Neural progenitor cell (in vitro differentiated cells): ENCODE measurements around the gene CDKN2B. TPM values are rescaled to one million over a fixed set of nuclear protein-coding genes. Genes with fewer than 3 reads are reported as not detected.
"Not testable (repeated sequence)": the region's sequence is repeated elsewhere in the genome, so short reads cannot be mapped to it uniquely, and the experiment has no call there.

Experiments used
- DNase-seq: peaks from one replicate; pipeline ENCODE4 v3.0.0-alpha.2; 2016; ENCODE audit warnings: low spot score
- H2AFZ ChIP-seq: fragments of 200-600 bp; sonication (generic); replicated peaks from 2 replicates; pipeline ENCODE4 v1.6.1; 2016; ENCODE audit warnings: antibody characterized with exemption
- H3F3A ChIP-seq: fragments of 200-600 bp; sonication (generic); 2 replicates; pipeline ENCODE4 v1.6.1; 2016; ENCODE audit warnings: antibody characterized with exemption, low read depth
- H3K27ac ChIP-seq: fragments of 200-600 bp; sonication (generic); 2 replicates; pipeline ENCODE4 v1.5.1; 2016; ENCODE audit warnings: mild to moderate bottlenecking
- H3K27me3 ChIP-seq: fragments of 200-600 bp; sonication (generic); 2 replicates; pipeline ENCODE4 v1.6.1; 2016; ENCODE audit warnings: mild to moderate bottlenecking, moderate library complexity
- H3K36me3 ChIP-seq: fragments of 200-600 bp; sonication (generic); 2 replicates; pipeline ENCODE4 v1.5.1; 2016
- H3K4me1 ChIP-seq: fragments of 200-600 bp; sonication (generic); 2 replicates; pipeline ENCODE4 v1.6.1; 2016; ENCODE audit warnings: mixed run types
- H3K4me2 ChIP-seq: fragments of 200-600 bp; sonication (generic); 2 replicates; pipeline ENCODE4 v1.6.1; 2016
- H3K4me3 ChIP-seq: fragments of 200-600 bp; sonication (generic); 2 replicates; pipeline ENCODE4 v1.5.1; 2016
- H3K79me2 ChIP-seq: fragments of 200-600 bp; sonication (generic); 2 replicates; pipeline ENCODE4 v1.6.1; 2016; ENCODE audit warnings: low read depth
- H3K9ac ChIP-seq: fragments of 200-600 bp; sonication (generic); 2 replicates; pipeline ENCODE4 v1.6.1; 2016
- H3K9me3 ChIP-seq: fragments of 200-600 bp; sonication (generic); 2 replicates; pipeline ENCODE4 v1.5.1; 2016; ENCODE audit warnings: low read depth
- H4K20me1 ChIP-seq: fragments of 200-600 bp; sonication (generic); 2 replicates; pipeline ENCODE4 v1.6.1; 2016; ENCODE audit warnings: low read depth
- H3K27ac Mint-ChIP-seq: 3 replicates; pipeline ENCODE4 v1.8.0; 2021; ENCODE audit warnings: mixed read lengths
- H3K27me3 Mint-ChIP-seq: 2 replicates; pipeline ENCODE4 v1.8.0; 2022; ENCODE audit warnings: low read depth, mild to moderate bottlenecking, inconsistent platforms, moderate library complexity, mixed read lengths; ENCODE audit not compliant: insufficient read depth
- H3K36me3 Mint-ChIP-seq: 3 replicates; pipeline ENCODE4 v1.8.0; 2021; ENCODE audit warnings: mixed read lengths
- H3K4me1 Mint-ChIP-seq: 3 replicates; pipeline ENCODE4 v1.8.0; 2021; ENCODE audit warnings: mixed read lengths
- H3K4me3 Mint-ChIP-seq: 3 replicates; pipeline ENCODE4 v1.8.0; 2021; ENCODE audit warnings: mild to moderate bottlenecking, moderate library complexity, mixed read lengths
- H3K9me3 Mint-ChIP-seq: 3 replicates; pipeline ENCODE4 v1.8.0; 2020; ENCODE audit warnings: mixed read lengths
- EZH2 ChIP-seq: fragments of 200-600 bp; sonication (generic); IDR thresholded peaks from 2 replicates; pipeline ENCODE4 v1.6.1; 2017; ENCODE audit warnings: antibody characterized with exemption, mild to moderate bottlenecking, moderate library complexity
- EZH2phosphoT487 ChIP-seq: fragments of 200-600 bp; sonication (generic); IDR thresholded peaks from 2 replicates; pipeline ENCODE4 v1.6.1; 2017; ENCODE audit warnings: antibody characterized with exemption
- total RNA-seq: library from RNA; depleted of rRNA; stranded (reverse); fragments of >200 nt; gene quantifications from 2 replicates; pipeline ENCODE4 v1.2.3, GENCODE V29; 2015; ENCODE audit warnings: low replicate concordance
- TF ChIP-seq, protein P1 (sequence below): fragments of 200-600 bp; sonication (generic); IDR thresholded peaks from 2 replicates; pipeline ENCODE4 v1.5.1; 2017; ENCODE audit warnings: antibody characterized with exemption, mild to moderate bottlenecking

Gene CDKN2B
- total RNA-seq, result 0.06 and 0.07 TPM in 2 replicates

DNA sequence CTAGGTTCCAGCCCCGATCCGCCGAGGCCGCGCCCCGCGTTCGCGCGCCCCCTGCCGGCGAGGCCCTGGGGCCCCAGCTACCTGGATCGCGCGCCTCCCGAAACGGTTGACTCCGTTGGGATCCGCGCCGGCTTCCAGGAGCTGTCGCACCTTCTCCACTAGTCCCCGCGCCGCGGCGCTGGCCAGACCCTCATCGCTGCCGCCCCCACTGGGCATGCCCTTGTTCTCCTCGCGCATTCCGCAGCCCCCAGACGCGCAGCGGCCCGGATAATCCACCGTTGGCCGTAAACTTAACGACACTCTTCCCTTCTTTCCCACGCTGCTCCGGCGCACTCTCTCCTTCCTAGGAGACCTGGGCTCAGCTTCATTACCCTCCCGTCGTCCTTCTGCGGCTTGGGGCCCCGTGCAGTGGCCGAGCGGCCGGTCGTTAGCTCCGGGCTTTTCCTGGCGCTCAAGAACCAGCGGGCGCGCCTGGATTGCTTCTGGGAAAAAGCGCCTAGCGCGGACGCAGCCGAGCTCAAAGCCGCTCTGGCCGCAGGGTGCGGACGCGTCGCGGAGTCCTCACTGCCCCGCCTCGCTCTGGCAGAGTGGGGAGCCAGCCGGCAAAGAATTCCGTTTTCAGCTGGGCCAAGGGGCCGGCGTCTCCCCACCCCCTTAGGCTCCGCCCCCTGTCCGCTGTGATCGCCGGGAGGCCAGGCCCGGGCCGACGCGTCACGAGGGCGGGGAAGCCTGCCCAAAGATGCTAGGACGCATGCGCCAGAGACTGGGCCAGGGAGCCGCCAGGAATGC lies at the start of gene CDKN2B:
CDKN2B (minus strand) TSS at position 589 of the 789 bp plus-strand sequence; CDS start at position 237, 352 bp downstream.
- Mint-ChIP-seq H3K4me3 (peak within 1 kb of the TSS; percentile 90), H3K9me3 (peaks cover 3% of the 10 kb centered on the region), H3K27me3 (peaks cover 32% of the 10 kb centered on the region), H3K27ac (no peak within 1 kb of the TSS), H3K4me1 (peaks cover 15% of the 10 kb centered on the region), H3K36me3 (no peaks in the 10 kb centered on the region)
- H3K9me3 ChIP-seq, result no peaks in the 10 kb centered on the region
- H3K27me3 ChIP-seq, result peaks cover 84% of the 10 kb centered on the region
- H3K79me2 ChIP-seq, result no peaks in the 10 kb centered on the region
- peak within 1 kb of the TSS; percentile 94 for H3K4me2 ChIP-seq
- H4K20me1 ChIP-seq, result peaks cover 50% of the 10 kb centered on the region
- H2AFZ ChIP-seq, result peak within 1 kb of the TSS; percentile 93
- no peak within 1 kb of the TSS for H3K27ac ChIP-seq
- H3K4me1 ChIP-seq, result no peaks in the 10 kb centered on the region
- no peak within 1 kb of the TSS for H3K9ac ChIP-seq
- peaks cover 23% of the 10 kb centered on the region for H3F3A ChIP-seq
- TF ChIP-seq, protein P1, sequence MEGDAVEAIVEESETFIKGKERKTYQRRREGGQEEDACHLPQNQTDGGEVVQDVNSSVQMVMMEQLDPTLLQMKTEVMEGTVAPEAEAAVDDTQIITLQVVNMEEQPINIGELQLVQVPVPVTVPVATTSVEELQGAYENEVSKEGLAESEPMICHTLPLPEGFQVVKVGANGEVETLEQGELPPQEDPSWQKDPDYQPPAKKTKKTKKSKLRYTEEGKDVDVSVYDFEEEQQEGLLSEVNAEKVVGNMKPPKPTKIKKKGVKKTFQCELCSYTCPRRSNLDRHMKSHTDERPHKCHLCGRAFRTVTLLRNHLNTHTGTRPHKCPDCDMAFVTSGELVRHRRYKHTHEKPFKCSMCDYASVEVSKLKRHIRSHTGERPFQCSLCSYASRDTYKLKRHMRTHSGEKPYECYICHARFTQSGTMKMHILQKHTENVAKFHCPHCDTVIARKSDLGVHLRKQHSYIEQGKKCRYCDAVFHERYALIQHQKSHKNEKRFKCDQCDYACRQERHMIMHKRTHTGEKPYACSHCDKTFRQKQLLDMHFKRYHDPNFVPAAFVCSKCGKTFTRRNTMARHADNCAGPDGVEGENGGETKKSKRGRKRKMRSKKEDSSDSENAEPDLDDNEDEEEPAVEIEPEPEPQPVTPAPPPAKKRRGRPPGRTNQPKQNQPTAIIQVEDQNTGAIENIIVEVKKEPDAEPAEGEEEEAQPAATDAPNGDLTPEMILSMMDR, result peak; percentile 91
- TF ChIP-seq EZH2phosphoT487 (peak; percentile 70), EZH2 (peak; percentile 88)
- peak within 1 kb of the TSS; percentile 61 for H3K4me3 ChIP-seq
- DNase-seq, result peak; percentile 98
- H3K36me3 ChIP-seq, result no peaks in the 10 kb centered on the region

DNA sequence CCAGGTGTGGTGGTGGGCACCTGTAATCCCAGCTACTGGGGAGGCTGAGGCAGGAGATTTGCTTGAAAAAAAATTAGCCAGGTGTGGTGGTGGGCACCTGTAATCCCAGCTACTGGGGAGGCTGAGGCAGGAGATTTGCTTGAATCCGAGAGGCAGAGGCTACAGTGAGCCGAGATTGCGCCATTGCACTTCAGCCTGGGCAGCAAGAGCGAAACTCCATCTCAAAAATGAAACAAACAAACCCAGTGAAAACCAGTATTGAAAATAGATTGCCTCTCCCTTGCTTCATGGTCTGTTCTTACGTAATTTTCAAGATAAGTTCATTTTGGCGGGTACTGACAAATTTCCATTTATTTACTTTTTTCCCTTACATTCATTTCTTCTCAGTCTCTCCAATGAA lies 48.9 kb upstream of the CDKN2B start:
- H3K27ac ChIP-seq, DNase-seq, H3K4me3 ChIP-seq, H3K9me3 ChIP-seq, H3K27me3 Mint-ChIP-seq, H3K27me3 ChIP-seq, H3K9ac ChIP-seq, H3K27ac Mint-ChIP-seq, H3K4me1 Mint-ChIP-seq, H3F3A ChIP-seq, H3K9me3 Mint-ChIP-seq, H3K36me3 ChIP-seq, H3K36me3 Mint-ChIP-seq, H3K4me3 Mint-ChIP-seq, H3K79me2 ChIP-seq, H2AFZ ChIP-seq, H3K4me2 ChIP-seq, H3K4me1 ChIP-seq, H4K20me1 ChIP-seq: not testable (repeated sequence)

DNA sequence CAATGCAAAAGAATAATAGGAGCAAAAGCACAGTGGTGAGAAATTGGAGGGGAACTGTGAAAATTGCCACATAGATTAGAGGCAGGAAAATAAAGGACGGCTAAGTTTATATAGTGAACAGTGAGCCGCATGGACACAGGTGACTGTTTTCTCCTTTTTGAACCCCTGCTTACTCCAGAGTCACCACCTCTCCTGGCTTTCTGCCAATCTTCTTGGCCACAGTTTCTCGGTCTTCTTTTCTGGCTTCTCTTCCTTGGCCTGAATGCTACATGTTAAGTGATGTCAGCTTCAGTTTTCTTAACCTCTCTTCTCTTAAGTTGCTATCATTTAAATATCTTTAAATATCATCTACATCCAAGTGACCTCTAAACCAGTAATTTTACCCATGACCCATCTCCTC lies 47.3 kb upstream of the CDKN2B start:
- H3K36me3 Mint-ChIP-seq, result no peaks in the 10 kb centered on the region
- Histone ChIP-seq H3K36me3 (no peaks in the 10 kb centered on the region), H3K4me2 (no peak overlapping the region), H3K27me3 (no peaks in the 10 kb centered on the region), H3K27ac (no peak overlapping the region), H3K4me1 (peaks cover 8% of the 10 kb centered on the region), H3K4me3 (no peak overlapping the region), H2AFZ (no peak overlapping the region), H4K20me1 (no peaks in the 10 kb centered on the region), H3F3A (no peaks in the 10 kb centered on the region), H3K79me2 (no peaks in the 10 kb centered on the region), H3K9ac (no peak overlapping the region), H3K9me3 (no peaks in the 10 kb centered on the region)
- TF ChIP-seq EZH2 (no peak), EZH2phosphoT487 (no peak)
- TF ChIP-seq, protein P1, result no peak
- peaks cover 10% of the 10 kb centered on the region for H3K4me1 Mint-ChIP-seq
- H3K27me3 Mint-ChIP-seq, result no peaks in the 10 kb centered on the region
- H3K9me3 Mint-ChIP-seq, result peaks cover 2% of the 10 kb centered on the region
- no peak for DNase-seq
- H3K4me3 Mint-ChIP-seq, result no peak overlapping the region
- no peak overlapping the region for H3K27ac Mint-ChIP-seq

DNA sequence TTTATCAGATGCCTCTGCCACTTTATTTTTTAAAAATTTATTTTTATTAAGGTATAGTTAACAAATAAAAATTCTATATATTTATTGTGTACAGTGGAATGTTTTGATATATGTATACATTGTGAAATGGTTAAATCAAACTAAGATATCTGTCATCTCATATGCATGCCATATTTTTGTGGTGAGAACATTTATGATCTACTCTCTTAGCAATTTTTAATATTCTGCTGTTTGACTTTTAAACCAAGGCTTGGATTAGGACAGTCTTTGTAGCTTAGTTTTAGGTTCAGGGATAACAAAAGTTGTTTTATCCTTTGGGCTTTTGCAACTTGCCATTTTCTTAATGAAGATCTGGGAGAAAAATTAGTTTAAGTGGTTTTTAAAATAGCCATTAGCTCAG lies 46.0 kb upstream of the CDKN2B start:
- no peak overlapping the region for H3K27ac ChIP-seq
- H3K4me1 ChIP-seq, result peaks cover 8% of the 10 kb centered on the region
- no peaks in the 10 kb centered on the region for H3K27me3 ChIP-seq
- no peaks in the 10 kb centered on the region for H4K20me1 ChIP-seq
- peaks cover 12% of the 10 kb centered on the region for H3K4me1 Mint-ChIP-seq
- no peak overlapping the region for H3K4me3 Mint-ChIP-seq
- H3K27ac Mint-ChIP-seq, result no peak overlapping the region
- no peaks in the 10 kb centered on the region for H3K79me2 ChIP-seq
- H3K4me2 ChIP-seq, result no peak overlapping the region
- H3K9ac ChIP-seq, result no peak overlapping the region
- DNase-seq, result no peak
- H3K9me3 ChIP-seq, result no peaks in the 10 kb centered on the region
- no peaks in the 10 kb centered on the region for H3K27me3 Mint-ChIP-seq
- H3K36me3 ChIP-seq, result no peaks in the 10 kb centered on the region
- TF ChIP-seq, protein P1, result no peak
- TF ChIP-seq EZH2phosphoT487 (no peak), EZH2 (no peak)
- no peak overlapping the region for H2AFZ ChIP-seq
- H3F3A ChIP-seq, result no peaks in the 10 kb centered on the region
- no peak overlapping the region for H3K4me3 ChIP-seq
- H3K9me3 Mint-ChIP-seq, result peaks cover 2% of the 10 kb centered on the region
- no peaks in the 10 kb centered on the region for H3K36me3 Mint-ChIP-seq
